ENCODE measurements around the gene GLYATL1B.

DNA sequence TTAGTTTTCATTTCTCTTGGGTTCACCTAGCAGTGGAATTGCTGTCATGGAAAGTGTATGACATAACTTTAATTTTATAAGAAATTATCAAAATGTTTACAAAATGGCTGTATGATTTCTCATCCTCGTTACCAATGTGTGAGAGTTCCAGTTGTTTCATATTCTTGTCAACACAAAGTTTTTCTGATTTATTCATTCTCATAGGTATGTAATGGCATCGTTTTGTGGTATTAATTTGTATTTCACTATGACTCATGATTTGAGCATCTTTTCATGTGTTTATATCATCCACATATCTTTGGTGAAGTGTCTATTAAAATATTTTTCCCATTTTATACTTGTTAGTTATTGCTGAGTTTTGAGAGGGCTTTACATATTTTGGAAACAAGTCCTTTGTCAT, 26.4 kb downstream of the GLYATL1B start:
- no peak for TF ChIP-seq CTCF (IDR thresholded peaks at IDR 0.05)
- no peak for TF ChIP-seq EZH2 (IDR thresholded peaks at IDR 0.05)

All from neural progenitor cell (in vitro differentiated cells).